ENCODE measurements around the gene CTXND1.

GRCh38 chr15:80179025-80179759 lies 72.8 kb downstream of the CTXND1 start:
- no peak for TF ChIP-seq YY1 (IDR thresholded peaks at IDR 0.05; ENCODE audit: insufficient read depth, insufficient read length)
- TF ChIP-seq SUZ12 (IDR thresholded peaks at IDR 0.05; ENCODE audit: extremely low read depth, insufficient read depth, insufficient read length), result no peak
- no peak for TF ChIP-seq ZNF274 (IDR thresholded peaks at IDR 0.05; ENCODE audit: low read depth, low read length)

All from NT2/D1 (cell line).